H1 (cell line): Measurements from ENCODE around the gene CCR3.

Experiments
- CTCF ChIP-seq, 3 experiments: IDR thresholded peaks; 1 replicate in 2 of 3; 2 replicates in 1 of 3; pipeline versions ENCODE4 v1.5.1 to v1.6.1; 2011; ENCODE audit warnings: low read length in 3 of 3, mild to moderate bottlenecking in 3 of 3, inconsistent platforms in 2 of 3, low read depth in 1 of 3, moderate library complexity in 1 of 3; ENCODE audit not compliant: insufficient read depth in 1 of 3; ENCODE audit errors: control extremely low read depth in 1 of 3
- EP300 ChIP-seq, 2 experiments: IDR thresholded peaks; 1 replicate in 1 of 2; 2 replicates in 1 of 2; pipeline ENCODE4 v1.6.1; 2011 to 2012; ENCODE audit warnings: low read depth in 2 of 2, low read length in 2 of 2, mild to moderate bottlenecking in 2 of 2, borderline replicate concordance in 1 of 2, inconsistent platforms in 1 of 2, moderate library complexity in 1 of 2
- EZH2 ChIP-seq: fragments of 200-600 bp; sonication (generic); IDR thresholded peaks from 2 replicates; pipeline ENCODE4 v1.7.1; 2012; ENCODE audit warnings: low read depth, mild to moderate bottlenecking, moderate library complexity, low read length, inconsistent platforms; ENCODE audit not compliant: severe bottlenecking
- MAFK ChIP-seq: IDR thresholded peaks from 2 replicates; pipeline ENCODE4 v1.6.1; 2012; ENCODE audit warnings: low read depth, mild to moderate bottlenecking, improper control_type of control experiment, low read length
- PHF8 ChIP-seq: fragments of 200-600 bp; sonication (generic); conservative IDR thresholded peaks from 2 replicates; pipeline ENCODE4 v1.7.1; 2012; ENCODE audit warnings: low read depth, mild to moderate bottlenecking, inconsistent platforms, low read length, moderate library complexity
- POLR2A ChIP-seq, 2 experiments: IDR thresholded peaks; 1 replicate in 1 of 2; 2 replicates in 1 of 2; pipeline ENCODE4 v1.6.1; 2011; ENCODE audit warnings: low read depth in 2 of 2, low read length in 2 of 2, mild to moderate bottlenecking in 2 of 2; ENCODE audit errors: control extremely low read depth in 1 of 2
- POLR2AphosphoS5 ChIP-seq: IDR thresholded peaks from 2 replicates; pipeline ENCODE4 v1.6.1; 2011; ENCODE audit warnings: low read depth, low read length
- SRF ChIP-seq: IDR thresholded peaks from 2 replicates; pipeline ENCODE4 v1.6.1; 2011; ENCODE audit warnings: mild to moderate bottlenecking, low read depth, low read length, moderate library complexity
- TAF1 ChIP-seq: IDR thresholded peaks from 2 replicates; pipeline ENCODE4 v1.6.1; 2011; ENCODE audit warnings: mild to moderate bottlenecking, low read depth, low read length

GRCh38 chr3:46209746-46210470 is 32.4 kb upstream of the CCR3 start:
- TF ChIP-seq CTCF (IDR thresholded peaks at IDR 0.05; ENCODE audit: control extremely low read depth in 1 of 3, insufficient read depth in 1 of 3, low read depth in 1 of 3, low read length in 3 of 3) (no peak), MAFK (no peak), POLR2AphosphoS5 (no peak), EZH2 (no peak), SRF (no peak), EP300 (IDR thresholded peaks at IDR 0.05; ENCODE audit: borderline replicate concordance in 1 of 2, low read depth in 2 of 2, low read length in 2 of 2) (no peak), POLR2A (IDR thresholded peaks at IDR 0.05; ENCODE audit: control extremely low read depth in 1 of 2, low read depth in 2 of 2, low read length in 2 of 2) (no peak), PHF8 (no peak), TAF1 (no peak)
